Skeletal muscle tissue (tissue), 1 donor: ENCODE results near the gene CALCOCO1. TPM values are rescaled to one million over a fixed set of nuclear protein-coding genes. Genes with fewer than 3 reads are reported as not detected.

Source experiments
- total RNA-seq: library from RNA; depleted of rRNA; stranded (reverse); fragments of >200 nt; gene quantifications from one replicate; pipeline ENCODE4 v1.2.3, GENCODE V29; 2014

Gene CALCOCO1
- total RNA-seq, 1 donor from 2014 or later = 49.1 TPM

Other genes starting within 250 kb of the CALCOCO1 start
- 4.7 TPM for gene MAP3K12, start 228.0 kb downstream of the CALCOCO1 start, total RNA-seq
- gene TARBP2, start 226.2 kb downstream of the CALCOCO1 start, total RNA-seq = 29.7 TPM
- not detected for gene NPFF, start 220.0 kb downstream of the CALCOCO1 start, total RNA-seq
- gene ATF7, start 101.1 kb downstream of the CALCOCO1 start, total RNA-seq = 26.6 TPM
- gene ATP5MC2, start 51.4 kb downstream of the CALCOCO1 start, total RNA-seq = 253 TPM
- gene CISTR, start 24.5 kb upstream of the CALCOCO1 start, total RNA-seq = not detected
- gene HOXC13, start 211.4 kb upstream of the CALCOCO1 start, total RNA-seq = not detected
- gene HOXC12, start 227.5 kb upstream of the CALCOCO1 start, total RNA-seq = not detected
- gene HOXC11, start 245.7 kb upstream of the CALCOCO1 start, total RNA-seq = 0.52 TPM
- 2.1 TPM for gene HOTAIR, start 247.5 kb upstream of the CALCOCO1 start, total RNA-seq